Kidney (tissue), 14 donors: ENCODE results near the gene RNASE11. TPM values are rescaled to one million over a fixed set of nuclear protein-coding genes. Genes with fewer than 3 reads are reported as not detected.
A peak's percentile ranks its signal among the peaks of the same experiment; 100 is the strongest.

Experiments used
- DNase-seq, 5 donors: peaks; one replicate each; pipeline ENCODE4 v3.0.0-alpha.2; 2013 to 2020
- FAIRE-seq: peaks from 2 replicates; lab custom pipeline; 2012; peaks lifted over from hg19 to GRCh38; lab: Jason Lieb, UNC
- H3K27ac ChIP-seq, 2 donors: one replicate each; pipeline ENCODE4 v1.7.0; 2013; ENCODE audit warnings: low read depth in 2 of 2, low read length in 2 of 2, inconsistent platforms in 1 of 2
- H3K27me3 ChIP-seq: one replicate; pipeline ENCODE4 v1.7.1; 2013; ENCODE audit warnings: low read length, inconsistent platforms; ENCODE audit not compliant: control insufficient read depth, insufficient read depth
- H3K36me3 ChIP-seq, 3 donors: one replicate each; pipeline versions ENCODE4 v1.7.0 to v1.7.1; 2013; ENCODE audit warnings: low read length in 3 of 3, control low read depth in 1 of 3, inconsistent platforms in 1 of 3; ENCODE audit not compliant: insufficient read depth in 3 of 3, control insufficient read depth in 2 of 3
- H3K4me1 ChIP-seq, 3 donors: one replicate each; pipeline versions ENCODE4 v1.7.0 to v1.7.1; 2013; ENCODE audit warnings: low read length in 3 of 3, inconsistent platforms in 1 of 3, low read depth in 1 of 3; ENCODE audit not compliant: control insufficient read depth in 2 of 3, insufficient read depth in 2 of 3
- H3K4me3 ChIP-seq, 3 donors: one replicate each; pipeline versions ENCODE4 v1.7.0 to v1.8.1; 2013; ENCODE audit warnings: low read length in 3 of 3, control low read depth in 1 of 3, inconsistent platforms in 1 of 3
- H3K9ac ChIP-seq, 3 donors: one replicate each; pipeline versions ENCODE4 v1.7.0 to v1.7.1; 2013; ENCODE audit warnings: low read length in 3 of 3, control low read depth in 1 of 3, inconsistent platforms in 1 of 3
- H3K9me3 ChIP-seq, 3 donors: one replicate each; pipeline versions ENCODE4 v1.7.0 to v1.7.1; 2013; ENCODE audit warnings: low read length in 3 of 3, control low read depth in 1 of 3, inconsistent platforms in 1 of 3; ENCODE audit not compliant: control insufficient read depth in 2 of 3, insufficient read depth in 1 of 3
- intact Hi-C: fragments of 100-400 bp; cut with DNase I; formaldehyde crosslinking; loops from one replicate; pipeline ENCODE4 v1.11.1; 2022
- polyA plus RNA-seq: library from polyadenylated mRNA; stranded (reverse); fragments of 350-450 nt; fragmentation: Illumina TruSeq; extraction: RNeasy Lipid Tissue Mini Kit (QIAGEN cat#74804); gene quantifications from one replicate; pipeline ENCODE4 v1.2.3, GENCODE V29; 2014; ENCODE audit warnings: low read depth, low replicate concordance; ENCODE audit not compliant: insufficient read depth
- total RNA-seq: library from RNA; stranded (reverse); fragmentation: NEBNext Ultra II Directional; extraction: Animal tissue kit (Norgen Biotek cat#: 25700); gene quantifications from one replicate; pipeline ENCODE4 v1.2.1, GENCODE V29; 2021
- TF ChIP-seq, protein P1 (sequence below): IDR thresholded peaks from 3 replicates; pipeline ENCODE4 v1.5.1; 2012; ENCODE audit warnings: mild to moderate bottlenecking, moderate library complexity, borderline replicate concordance; ENCODE audit not compliant: insufficient read depth; ENCODE audit errors: extremely low read depth
- donor health status: control.
- donor health status: control.
- donor health status: control.
- donor health status: control.
- donor health status: control.
- donor health status: DM: yes; HTN: yes; CAD: no.
- donor health status: Normal renal cell carcinoma (clear cell type).

RNASE11 gene
- total and polyA plus RNA-seq, 2 donors from 2014 or later: not detected

DNA sequence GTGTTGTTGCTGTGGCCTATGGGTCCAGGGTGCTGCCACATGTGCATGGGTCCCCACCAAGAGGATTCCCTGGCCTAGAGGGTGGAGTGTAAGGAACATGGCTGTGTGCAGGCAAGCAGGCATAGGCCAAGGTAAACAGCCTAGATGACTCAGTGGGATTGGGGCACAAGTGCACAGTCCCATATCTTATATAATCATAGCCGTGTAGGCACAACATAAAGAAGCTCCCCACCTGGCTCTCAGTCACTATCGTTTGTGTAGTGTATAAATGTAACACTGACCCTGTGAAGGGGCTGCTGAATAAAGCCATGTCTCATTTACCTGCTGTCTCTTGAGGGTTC, 19.1 kb upstream of the RNASE11 start:
- Histone ChIP-seq H3K27me3 (no peaks in the 10 kb centered on the region), H3K36me3 (no peaks in the 10 kb centered on the region), H3K9ac (no peak overlapping the region), H3K4me1 (peaks cover 0 to 4% (median 0%) of the 10 kb centered on the region in 3 donors), H3K9me3 (no peaks in the 10 kb centered on the region), H3K27ac (no peak overlapping the region), H3K4me3 (no peak overlapping the region)
- intact Hi-C loops: loop anchor here (10.0 kb wide), 2 partner anchors 192 to 282 kb away; partner anchors contain the start of gene TEP1
- TF ChIP-seq, protein P1, sequence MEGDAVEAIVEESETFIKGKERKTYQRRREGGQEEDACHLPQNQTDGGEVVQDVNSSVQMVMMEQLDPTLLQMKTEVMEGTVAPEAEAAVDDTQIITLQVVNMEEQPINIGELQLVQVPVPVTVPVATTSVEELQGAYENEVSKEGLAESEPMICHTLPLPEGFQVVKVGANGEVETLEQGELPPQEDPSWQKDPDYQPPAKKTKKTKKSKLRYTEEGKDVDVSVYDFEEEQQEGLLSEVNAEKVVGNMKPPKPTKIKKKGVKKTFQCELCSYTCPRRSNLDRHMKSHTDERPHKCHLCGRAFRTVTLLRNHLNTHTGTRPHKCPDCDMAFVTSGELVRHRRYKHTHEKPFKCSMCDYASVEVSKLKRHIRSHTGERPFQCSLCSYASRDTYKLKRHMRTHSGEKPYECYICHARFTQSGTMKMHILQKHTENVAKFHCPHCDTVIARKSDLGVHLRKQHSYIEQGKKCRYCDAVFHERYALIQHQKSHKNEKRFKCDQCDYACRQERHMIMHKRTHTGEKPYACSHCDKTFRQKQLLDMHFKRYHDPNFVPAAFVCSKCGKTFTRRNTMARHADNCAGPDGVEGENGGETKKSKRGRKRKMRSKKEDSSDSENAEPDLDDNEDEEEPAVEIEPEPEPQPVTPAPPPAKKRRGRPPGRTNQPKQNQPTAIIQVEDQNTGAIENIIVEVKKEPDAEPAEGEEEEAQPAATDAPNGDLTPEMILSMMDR: no peak
- DNase-seq (no peak), FAIRE-seq (no peak)

DNA sequence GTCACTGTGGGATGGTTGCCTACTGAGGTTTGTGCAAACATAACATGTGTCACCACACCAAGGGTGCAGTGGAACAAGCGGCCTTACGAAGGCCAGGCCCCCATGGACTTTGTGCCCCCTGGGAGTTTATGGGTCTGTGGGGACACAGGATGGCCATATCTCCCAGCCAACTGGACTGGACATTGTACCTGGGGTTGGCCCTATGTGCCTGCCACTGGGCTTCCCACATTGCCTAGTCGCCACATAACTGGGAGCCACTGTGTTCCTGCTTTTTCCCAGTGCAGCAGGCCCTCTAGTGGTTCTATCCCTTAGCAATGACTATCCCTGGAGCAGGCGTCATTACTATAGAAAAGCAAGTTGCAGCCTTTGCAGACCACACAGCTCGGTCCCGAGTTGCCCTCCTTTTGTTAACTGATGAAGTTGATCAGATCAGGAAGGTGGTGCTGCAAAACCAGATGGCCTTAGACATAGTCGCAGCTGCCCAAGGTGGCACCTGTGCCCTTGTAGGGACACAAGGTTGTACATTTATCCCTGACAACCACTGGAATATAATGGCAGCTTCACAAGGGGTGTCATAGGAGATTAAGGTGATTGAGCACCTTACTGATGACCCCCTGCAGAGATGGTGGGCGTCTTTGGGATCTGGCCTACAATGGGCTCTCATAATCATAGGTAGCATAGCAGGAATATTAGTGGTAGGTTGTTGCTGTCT, 18.5 kb upstream of the RNASE11 start:
- H3K4me1 ChIP-seq: peaks cover 0 to 4% (median 0%) of the 10 kb centered on the region in 3 donors
- H3K9ac ChIP-seq: no peak overlapping the region
- no peaks in the 10 kb centered on the region for H3K36me3 ChIP-seq
- DNase-seq (peak in 1 of 5 donors; percentile 40), FAIRE-seq (no peak)
- no peaks in the 10 kb centered on the region for H3K9me3 ChIP-seq
- H3K27me3 ChIP-seq: no peaks in the 10 kb centered on the region
- TF ChIP-seq, protein P1: peak; percentile 66
- no peak overlapping the region for H3K4me3 ChIP-seq
- intact Hi-C loops: loop anchor here (10.0 kb wide), 2 partner anchors 192 to 282 kb away; partner anchors contain the start of gene TEP1
- H3K27ac ChIP-seq: no peak overlapping the region

DNA sequence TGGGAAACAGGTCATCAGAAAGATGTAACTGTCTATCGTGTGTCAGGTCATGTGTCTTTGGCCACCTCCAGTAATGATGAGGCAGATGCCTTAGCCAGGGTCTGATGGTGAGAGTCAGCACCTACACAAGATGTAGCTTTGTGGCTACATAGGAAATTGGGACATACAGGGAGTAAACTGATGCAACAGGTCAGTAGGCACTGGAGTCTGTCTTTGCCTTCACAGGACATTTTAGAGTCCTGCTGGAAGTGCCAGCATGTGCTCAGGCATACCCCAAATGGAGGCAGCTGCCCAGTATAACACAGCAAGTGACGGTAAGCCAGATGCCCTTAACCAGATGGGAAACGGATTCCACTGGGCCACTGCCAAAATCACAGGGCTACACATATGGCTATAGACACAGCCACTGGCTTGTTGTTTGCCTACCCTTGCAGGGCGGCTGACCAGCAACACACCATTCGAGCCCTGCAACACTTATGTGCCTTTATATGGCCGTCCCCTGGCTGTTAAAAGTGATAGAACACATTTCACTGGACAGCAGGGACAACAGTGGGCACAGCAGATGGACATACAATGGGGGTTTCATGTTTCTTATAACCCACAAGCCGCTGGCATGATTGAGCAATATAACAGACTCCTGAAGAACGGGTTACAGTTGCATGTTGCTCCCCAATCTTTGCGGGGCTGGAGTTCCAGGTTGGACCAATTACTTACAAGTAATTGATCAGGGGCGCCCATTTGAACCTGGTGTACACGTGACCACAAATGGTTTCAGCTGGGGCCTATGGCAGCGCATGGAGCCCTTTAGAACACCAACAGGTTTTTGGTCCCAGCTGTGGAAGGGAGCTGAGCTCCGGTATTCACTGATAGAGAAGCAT, 16.3 kb upstream of the RNASE11 start:
- Histone ChIP-seq H3K36me3 (no peaks in the 10 kb centered on the region), H3K27ac (no peak overlapping the region), H3K4me3 (no peak overlapping the region), H3K9ac (no peak overlapping the region), H3K27me3 (no peaks in the 10 kb centered on the region), H3K4me1 (no peaks in the 10 kb centered on the region), H3K9me3 (no peaks in the 10 kb centered on the region)
- intact Hi-C loops: loop anchor here (10.0 kb wide), 2 partner anchors 189 to 279 kb away; partner anchors contain the start of gene TEP1
- DNase-seq: no peak
- FAIRE-seq: no peak
- TF ChIP-seq, protein P1: no peak
